ACC112 (cell line): ENCODE measurements around the gene MSL2.
"Not testable (repeated sequence)": the region's sequence is repeated elsewhere in the genome, so short reads cannot be mapped to it uniquely, and the experiment has no call there.

ENCODE experiments used
- H2AFZ ChIP-seq: fragments of 200-600 bp; sonication (generic); one replicate; pipeline ENCODE4 v1.6.0; 2017; ENCODE audit warnings: antibody characterized with exemption, low read length; ENCODE audit not compliant: unreplicated experiment
- H3K27ac ChIP-seq: fragments of 200-600 bp; sonication (generic); 2 replicates; pipeline ENCODE4 v1.5.1; 2014; ENCODE audit warnings: low read depth, mild to moderate bottlenecking, antibody characterized with exemption, low read length, moderate library complexity
- H3K27me3 ChIP-seq: fragments of 200-600 bp; sonication (generic); 2 replicates; pipeline ENCODE4 v1.6.1; 2014; ENCODE audit warnings: mild to moderate bottlenecking, antibody characterized with exemption, low read length, moderate library complexity, mixed read lengths; ENCODE audit not compliant: insufficient read depth
- H3K36me3 ChIP-seq: fragments of 200-600 bp; sonication (generic); 2 replicates; pipeline ENCODE4 v1.6.1; 2016; ENCODE audit warnings: mild to moderate bottlenecking, antibody characterized with exemption, low read length, moderate library complexity, mixed read lengths; ENCODE audit not compliant: insufficient read depth
- H3K4me1 ChIP-seq: fragments of 200-600 bp; sonication (generic); one replicate; pipeline ENCODE4 v1.6.1; 2016; ENCODE audit warnings: low read length, mixed read lengths; ENCODE audit not compliant: insufficient read depth, unreplicated experiment, control insufficient read depth
- H3K4me3 ChIP-seq: fragments of 200-600 bp; sonication (generic); 2 replicates; pipeline ENCODE4 v1.5.1; 2014; ENCODE audit warnings: mild to moderate bottlenecking, low read depth, low read length
- H3K79me2 ChIP-seq: fragments of 200-600 bp; sonication (generic); one replicate; pipeline ENCODE4 v1.6.0; 2016; ENCODE audit warnings: low read length; ENCODE audit not compliant: control insufficient read depth, unreplicated experiment, insufficient read depth

The MSL2 gene

DNA sequence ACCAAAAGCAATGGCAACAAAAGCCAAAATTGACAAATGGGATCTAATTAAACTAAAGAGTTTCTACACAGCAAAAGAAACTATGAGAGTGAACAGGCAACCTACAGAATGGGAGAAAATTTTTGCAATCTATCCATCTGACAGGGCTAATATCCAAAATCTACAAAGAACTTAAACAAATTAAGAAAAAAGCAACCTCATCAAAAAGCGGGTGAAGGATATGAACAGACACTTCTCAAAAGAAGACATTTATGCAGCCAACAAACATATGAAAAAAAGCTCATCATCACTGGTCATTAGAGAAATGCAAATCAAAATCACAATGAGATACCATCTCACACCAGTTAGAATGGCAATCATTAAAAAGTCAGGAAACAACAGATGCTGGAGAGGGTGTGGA is 76.8 kb downstream of the MSL2 start:
- not testable (repeated sequence) for H3K4me3 ChIP-seq, H3K36me3 ChIP-seq, H3K27ac ChIP-seq, H3K79me2 ChIP-seq, H3K4me1 ChIP-seq, H3K27me3 ChIP-seq, H2AFZ ChIP-seq

- no peak overlapping the region for H2AFZ ChIP-seq
- H3K27ac ChIP-seq, result no peak overlapping the region
- no peaks in the 10 kb centered on the region for H3K4me1 ChIP-seq
- no peak overlapping the region for H3K4me3 ChIP-seq
- H3K79me2 ChIP-seq, result no peaks in the 10 kb centered on the region
- peaks cover 9% of the 10 kb centered on the region; the same call in 1 of the 2 replicates for H3K36me3 ChIP-seq
- no peaks in the 10 kb centered on the region for H3K27me3 ChIP-seq
These were observed 81.7 kb downstream of the MSL2 start for GRCh38 chr3:136114421-136114820.

DNA sequence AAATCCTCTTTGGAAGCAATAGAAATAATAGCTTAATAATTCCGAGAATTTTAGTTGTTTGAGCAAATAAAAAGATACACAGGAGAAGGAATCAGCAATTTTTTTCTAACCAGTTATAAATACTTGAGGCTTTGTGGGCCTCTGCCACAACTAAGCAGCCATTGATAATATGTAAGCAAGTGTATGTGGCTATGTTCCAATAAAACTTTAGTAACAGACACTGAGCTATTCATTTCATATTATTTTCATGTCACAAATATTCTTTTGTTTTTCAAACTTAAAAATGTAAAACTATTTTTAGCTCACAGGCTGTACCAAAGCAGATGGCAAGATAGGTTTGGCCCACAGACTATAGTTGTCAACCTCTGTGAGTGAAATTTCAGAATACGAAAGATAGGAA is 85.7 kb downstream of the MSL2 start:
- Histone ChIP-seq H3K4me3 (no peak overlapping the region), H3K79me2 (no peaks in the 10 kb centered on the region), H3K4me1 (no peaks in the 10 kb centered on the region), H3K36me3 (peaks cover 21% of the 10 kb centered on the region; the same call in 1 of the 2 replicates), H3K27me3 (no peaks in the 10 kb centered on the region), H2AFZ (no peak overlapping the region), H3K27ac (no peak overlapping the region)

DNA sequence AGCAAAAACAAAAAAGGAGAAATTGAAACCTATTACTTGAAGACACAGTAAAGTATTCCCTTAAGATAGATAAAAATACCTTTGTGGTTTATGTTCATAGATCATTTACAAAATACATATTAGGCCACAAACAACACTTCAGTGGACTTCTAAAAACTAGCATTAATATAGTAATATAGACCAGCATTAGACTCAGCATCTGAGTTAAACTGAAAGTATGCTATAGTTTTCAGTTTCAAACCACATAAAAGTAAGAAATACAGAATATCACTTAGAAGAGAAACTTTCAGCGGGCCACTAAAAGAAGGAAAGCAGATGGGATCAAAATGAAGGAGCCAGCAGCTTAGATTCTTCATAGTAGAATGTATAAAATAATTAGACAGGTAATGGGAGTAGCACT is 86.6 kb downstream of the MSL2 start:
- Histone ChIP-seq H2AFZ (no peak overlapping the region), H3K4me1 (no peaks in the 10 kb centered on the region), H3K36me3 (peaks cover 21% of the 10 kb centered on the region; the same call in 1 of the 2 replicates), H3K4me3 (no peak overlapping the region), H3K79me2 (no peaks in the 10 kb centered on the region), H3K27ac (no peak overlapping the region), H3K27me3 (no peaks in the 10 kb centered on the region)

- Histone ChIP-seq H3K27ac (no peak overlapping the region), H3K36me3 (peaks cover 14% of the 10 kb centered on the region; the same call in 1 of the 2 replicates), H3K4me3 (no peak overlapping the region), H3K4me1 (no peaks in the 10 kb centered on the region), H3K27me3 (no peaks in the 10 kb centered on the region), H2AFZ (no peak overlapping the region), H3K79me2 (no peaks in the 10 kb centered on the region)
These were observed 90.0 kb downstream of the MSL2 start for GRCh38 chr3:136106101-136106500.

DNA sequence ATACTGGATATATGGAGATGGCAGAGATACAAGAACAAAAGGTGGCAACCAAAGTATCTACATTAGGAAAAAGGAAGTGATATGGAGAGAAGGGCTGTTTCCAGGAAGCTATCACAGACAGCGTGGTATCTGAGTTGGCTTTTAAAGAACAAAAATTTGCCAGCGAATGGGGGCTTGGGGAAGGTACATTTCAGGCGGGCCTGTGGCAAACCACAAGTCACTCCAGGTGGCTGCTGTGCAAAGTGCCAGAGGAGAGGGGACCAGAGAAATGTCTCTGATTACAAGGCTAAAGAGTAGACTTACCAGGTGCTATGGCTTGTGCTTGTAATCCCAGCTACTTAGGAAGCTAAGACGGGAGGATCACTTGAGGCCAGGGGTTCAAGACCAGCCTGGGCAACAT is 91.1 kb downstream of the MSL2 start:
- H2AFZ ChIP-seq, result no peak overlapping the region
- H3K79me2 ChIP-seq, result no peaks in the 10 kb centered on the region
- H3K27me3 ChIP-seq, result no peaks in the 10 kb centered on the region
- H3K4me3 ChIP-seq, result no peak overlapping the region
- H3K27ac ChIP-seq, result no peak overlapping the region
- no peaks in the 10 kb centered on the region for H3K4me1 ChIP-seq
- H3K36me3 ChIP-seq, result peaks cover 14% of the 10 kb centered on the region; the same call in 1 of the 2 replicates
